ENCODE measurements around the gene LORICRIN.
A peak's percentile ranks its signal among the peaks of the same experiment; 100 is the strongest.

Gene LORICRIN, protein sequence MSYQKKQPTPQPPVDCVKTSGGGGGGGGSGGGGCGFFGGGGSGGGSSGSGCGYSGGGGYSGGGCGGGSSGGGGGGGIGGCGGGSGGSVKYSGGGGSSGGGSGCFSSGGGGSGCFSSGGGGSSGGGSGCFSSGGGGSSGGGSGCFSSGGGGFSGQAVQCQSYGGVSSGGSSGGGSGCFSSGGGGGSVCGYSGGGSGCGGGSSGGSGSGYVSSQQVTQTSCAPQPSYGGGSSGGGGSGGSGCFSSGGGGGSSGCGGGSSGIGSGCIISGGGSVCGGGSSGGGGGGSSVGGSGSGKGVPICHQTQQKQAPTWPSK

GRCh38 chr1:153259387-153259786, at the start of gene LORICRIN:
LORICRIN (plus strand) TSS chr1:153259687; CDS start chr1:153260950, 1,263 bp downstream.
- DNase-seq = no peak

GRCh38 chr1:153210206-153210605, 49.3 kb upstream of the LORICRIN start:
- DNase-seq = no peak

GRCh38 chr1:153212201-153212600, 47.3 kb upstream of the LORICRIN start:
- DNase-seq = no peak

DNA sequence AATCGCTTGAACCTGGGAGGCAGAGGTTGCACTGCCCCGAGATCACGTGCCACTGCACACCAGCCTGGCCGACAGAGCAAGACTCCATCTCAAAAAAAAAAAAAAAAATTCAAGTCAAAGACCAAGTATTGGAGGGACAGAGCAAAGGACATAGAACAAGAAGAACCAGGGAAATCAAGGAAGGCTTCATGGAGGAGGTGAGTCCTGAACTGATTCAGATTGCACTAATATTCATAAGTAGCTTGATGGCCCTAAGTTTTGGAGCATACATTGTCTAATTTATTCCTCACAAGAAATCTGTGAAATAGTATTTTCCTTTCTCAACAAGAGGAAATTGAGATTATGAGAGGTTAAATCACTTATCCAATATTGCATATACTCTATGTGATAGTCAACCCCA, 46.0 kb upstream of the LORICRIN start:
- no peak for DNase-seq

GRCh38 chr1:153217212-153217611, 42.3 kb upstream of the LORICRIN start, which contains the start of gene PRR9:
PRR9 (plus strand) TSS chr1:153217584; CDS start chr1:153218145, 561 bp downstream.
- no peak for DNase-seq

DNA sequence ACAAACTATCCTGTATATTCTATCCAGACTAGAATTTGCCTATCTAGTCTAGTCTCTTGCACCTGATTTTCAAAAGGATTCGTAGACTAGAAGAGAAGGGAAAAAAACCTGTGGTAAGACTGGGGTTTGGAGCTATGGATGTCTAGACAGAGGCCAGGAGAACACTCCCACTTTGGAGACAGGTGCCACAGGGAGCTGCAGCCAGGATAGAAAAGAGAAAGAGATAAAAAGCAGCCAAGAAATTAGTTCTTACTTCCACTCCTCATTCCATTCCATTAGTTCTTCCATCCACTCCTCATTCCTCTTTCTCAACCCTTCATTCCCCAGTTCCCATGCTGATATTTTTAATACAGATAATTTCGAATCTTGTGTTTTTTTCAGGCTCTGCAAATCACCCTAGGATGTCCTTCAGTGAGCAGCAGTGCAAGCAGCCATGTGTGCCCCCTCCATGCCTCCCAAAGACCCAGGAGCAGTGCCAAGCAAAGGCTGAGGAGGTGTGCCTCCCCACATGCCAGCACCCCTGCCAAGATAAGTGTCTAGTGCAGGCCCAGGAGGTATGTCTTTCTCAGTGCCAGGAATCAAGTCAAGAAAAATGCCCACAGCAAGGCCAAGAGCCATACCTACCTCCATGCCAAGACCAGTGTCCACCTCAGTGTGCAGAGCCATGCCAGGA, 41.6 kb upstream of the LORICRIN start:
- no peak for DNase-seq

DNA sequence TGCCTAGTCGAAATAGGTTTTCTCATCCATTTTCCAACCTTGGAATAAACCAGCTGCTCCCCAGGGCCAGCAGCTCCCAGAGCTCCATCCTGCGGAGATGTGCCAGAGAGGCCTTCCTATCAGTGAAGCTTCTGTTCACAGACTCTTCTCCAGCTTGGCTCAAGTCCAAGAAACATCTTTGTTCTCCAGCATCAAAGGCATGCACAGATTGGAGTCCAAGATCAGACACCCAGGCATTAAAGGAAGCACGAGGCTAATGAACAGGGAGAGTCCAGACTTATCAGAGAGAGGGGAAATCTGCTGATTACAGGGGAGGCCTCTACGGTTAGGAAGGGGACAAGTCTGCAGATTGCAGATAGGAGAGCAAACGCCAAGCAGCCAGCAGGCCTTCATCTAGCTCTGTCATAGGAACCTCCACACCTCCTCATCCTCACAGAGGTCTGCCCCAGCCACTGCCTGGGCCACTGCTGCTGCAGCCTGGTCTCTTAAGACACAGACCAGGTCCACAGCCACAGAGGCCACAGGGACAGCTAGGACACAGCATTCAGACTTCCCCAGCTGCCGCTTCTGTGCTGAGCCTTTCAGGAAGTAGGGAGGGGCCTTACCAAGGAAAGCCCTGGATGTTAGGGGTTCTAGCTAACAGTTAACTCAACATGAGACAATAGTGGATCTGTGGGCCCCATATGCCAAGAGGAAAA, 38.7 kb upstream of the LORICRIN start:
- peak; percentile 70 for DNase-seq

DNA sequence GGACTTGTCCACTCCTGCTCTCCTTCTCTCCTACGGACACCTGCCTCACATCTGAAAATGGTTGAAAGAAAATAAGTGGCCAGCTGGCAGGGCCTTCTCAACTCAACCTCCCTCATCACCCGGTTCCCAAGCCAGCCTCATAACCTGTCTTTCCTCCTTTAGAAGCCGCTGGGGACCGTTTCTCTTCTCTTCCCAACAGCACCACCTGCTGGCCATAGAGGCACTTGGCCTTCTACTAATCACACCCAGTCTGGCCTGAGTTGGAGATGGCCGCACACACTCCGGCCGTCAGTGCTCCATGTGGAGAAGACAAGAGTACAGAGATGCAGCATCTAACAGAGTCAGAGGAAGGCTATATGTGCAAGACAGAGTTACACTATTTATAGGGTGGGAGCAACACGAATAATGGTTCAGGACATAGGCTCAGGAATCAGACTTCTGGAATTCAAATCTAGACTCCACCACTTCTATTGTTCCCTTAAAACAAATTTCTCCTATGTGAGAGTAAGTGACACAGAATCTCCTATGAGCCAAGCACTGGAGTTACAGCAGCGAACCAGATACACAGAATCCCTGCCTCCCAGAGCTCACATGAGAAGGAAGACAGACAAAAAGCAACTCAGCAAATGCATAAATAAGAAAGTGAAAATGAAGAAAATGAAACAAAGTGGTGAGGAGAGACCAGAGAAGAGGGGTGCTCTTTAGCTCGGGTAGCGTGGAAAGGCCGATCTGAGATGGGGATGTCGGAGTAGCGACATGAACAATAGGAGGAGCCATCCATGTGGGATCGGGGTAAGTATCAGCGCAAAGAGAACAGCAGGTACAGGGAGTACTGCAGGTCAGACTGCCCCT, 36.2 kb upstream of the LORICRIN start:
- DNase-seq = peak; percentile 89

- no peak for DNase-seq
Observed at GRCh38 chr1:153227810-153228209, 31.7 kb upstream of the LORICRIN start.

DNA sequence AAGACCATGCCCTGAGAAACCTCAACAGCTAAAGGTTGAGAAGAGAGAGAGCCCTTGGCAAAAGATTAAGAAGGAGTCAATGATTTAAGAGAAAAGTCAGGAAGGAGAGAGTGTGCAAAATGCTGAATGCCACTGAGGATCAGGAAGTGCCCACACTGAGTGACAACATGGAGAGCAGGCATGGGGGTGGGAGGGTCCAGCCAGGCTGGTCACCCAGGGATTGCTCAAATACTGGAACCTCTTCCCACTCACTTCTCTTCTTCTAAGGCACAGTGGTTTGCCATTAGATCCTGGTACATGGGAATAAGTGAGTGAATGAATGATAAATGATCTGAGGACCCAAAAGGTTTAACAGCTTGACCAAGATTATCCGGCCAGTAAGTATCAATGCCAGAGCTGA, 31.0 kb upstream of the LORICRIN start:
- DNase-seq = no peak

- DNase-seq = peak; percentile 82
Observed at GRCh38 chr1:153229076-153229829, 30.2 kb upstream of the LORICRIN start.

DNA sequence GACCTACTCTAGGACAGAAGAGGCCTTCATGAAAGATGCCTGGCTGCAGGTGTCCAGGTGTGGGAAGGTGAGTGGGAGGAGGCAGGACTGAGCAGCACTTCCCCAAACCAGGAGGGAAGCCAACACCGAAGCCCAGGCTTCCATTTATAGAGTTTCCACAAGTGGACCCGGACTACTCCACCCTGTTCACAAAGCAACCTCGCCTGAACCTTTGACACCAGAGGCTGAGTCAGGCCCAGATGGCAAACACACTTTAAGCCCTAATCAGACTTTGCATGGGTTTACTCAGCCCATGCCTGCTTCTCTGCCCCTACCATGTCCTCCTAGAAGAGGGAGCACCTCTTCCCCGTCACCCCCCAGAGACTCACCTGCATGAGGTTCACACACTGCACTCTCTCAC, 28.1 kb upstream of the LORICRIN start:
- no peak for DNase-seq

DNA sequence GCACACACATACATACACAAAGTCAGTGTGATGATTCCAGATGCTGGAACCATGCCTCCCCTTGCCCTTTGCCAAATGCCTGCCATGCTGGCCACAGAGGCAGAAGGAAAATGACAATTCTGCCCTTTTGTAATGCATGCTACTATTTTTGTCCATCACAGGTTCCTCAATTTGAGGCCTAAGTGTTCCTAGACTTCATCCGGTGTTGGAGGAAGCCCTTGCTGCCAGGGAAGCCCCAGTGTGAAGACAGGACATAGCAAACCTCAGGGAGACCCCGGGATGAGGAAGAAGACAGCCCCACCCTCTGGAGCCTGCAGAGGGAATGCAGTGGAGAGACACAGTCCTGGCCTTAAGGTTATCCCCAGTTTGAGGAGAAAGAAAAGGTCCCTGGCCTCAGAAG, 27.7 kb upstream of the LORICRIN start:
- no peak for DNase-seq

DNA sequence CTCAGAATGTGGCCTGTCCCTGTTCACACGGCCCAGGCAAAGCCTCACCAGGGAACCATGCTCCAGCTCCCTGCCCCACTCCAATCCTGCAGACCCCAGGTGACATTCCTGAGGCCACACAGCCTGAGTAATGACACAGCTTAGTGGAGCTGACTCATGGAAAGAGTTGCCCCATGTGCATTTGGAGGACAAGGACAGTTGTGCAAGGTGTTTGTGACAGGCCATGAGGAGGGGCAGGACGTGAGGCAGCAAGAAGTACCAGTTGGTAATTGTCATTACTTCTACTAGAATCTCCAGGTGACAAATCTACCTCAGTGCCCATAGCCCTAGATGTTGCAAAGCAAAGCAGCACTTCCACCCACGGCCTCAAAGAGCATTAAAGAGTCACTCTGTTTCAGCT, 26.9 kb upstream of the LORICRIN start:
- DNase-seq = no peak

GRCh38 chr1:153233448-153233847, 26.0 kb upstream of the LORICRIN start:
- no peak for DNase-seq

DNA sequence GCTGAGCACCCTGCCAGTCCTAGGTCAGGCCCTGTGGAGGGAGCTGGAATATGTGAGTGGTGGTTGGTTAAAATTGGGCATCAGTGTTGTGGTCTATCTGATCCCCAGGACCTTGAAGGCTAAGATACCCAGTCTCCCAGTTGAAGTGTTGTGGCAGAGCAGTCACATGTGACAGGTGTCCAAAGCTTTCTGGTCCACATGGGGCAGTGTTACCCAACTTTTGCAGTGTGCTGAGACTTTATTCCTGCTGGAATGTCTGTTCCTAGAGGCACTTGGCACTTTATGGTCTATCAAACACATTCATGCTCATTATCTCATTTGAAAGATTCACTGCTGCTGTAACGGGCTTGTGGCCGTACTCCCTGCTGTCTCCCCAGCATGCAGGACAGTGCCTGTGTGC, 21.0 kb upstream of the LORICRIN start:
- peak; percentile 60 for DNase-seq

- DNase-seq = no peak
Observed at GRCh38 chr1:153242160-153242559, 17.3 kb upstream of the LORICRIN start.

DNA sequence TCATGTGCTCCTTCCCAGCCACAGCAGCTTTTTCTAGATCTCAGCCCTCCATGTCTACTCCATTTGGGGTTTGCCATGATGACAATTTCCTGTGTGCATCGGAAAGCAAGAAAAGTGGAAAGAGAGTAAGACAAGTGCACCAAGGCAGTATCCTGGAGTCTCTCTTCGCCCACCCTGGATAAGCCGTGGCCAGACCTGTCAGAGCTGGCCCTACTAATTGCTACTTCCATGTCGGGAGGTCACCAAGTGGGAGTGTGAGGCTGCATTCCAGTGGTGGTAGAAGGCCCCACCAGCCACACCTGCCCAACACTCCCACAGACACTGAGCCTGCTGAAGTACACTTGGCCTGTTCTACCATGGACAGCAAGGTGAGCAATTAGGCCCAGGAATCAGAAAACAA, 14.0 kb upstream of the LORICRIN start:
- no peak for DNase-seq

DNA sequence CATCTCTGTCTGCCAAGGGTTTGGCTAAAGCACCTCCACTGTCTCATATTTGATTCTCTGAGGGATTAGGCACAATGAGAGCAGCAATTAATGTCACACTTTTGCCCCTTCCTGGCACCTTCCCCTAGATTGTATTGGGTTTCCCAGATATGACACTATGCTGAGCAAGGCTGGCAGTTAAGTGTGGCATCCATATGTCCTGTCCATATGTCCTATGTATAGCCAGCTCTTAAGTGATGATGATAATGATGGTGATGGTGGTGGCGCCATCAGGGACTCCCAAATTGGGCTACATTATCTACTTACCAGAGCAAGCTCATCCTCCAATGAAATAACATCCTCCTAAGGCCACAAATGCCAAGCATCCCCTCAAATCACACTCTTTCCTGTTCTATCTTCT, 13.5 kb upstream of the LORICRIN start:
- no peak for DNase-seq

- no peak for DNase-seq
Observed at GRCh38 chr1:153246825-153247224, 12.7 kb upstream of the LORICRIN start.

DNA sequence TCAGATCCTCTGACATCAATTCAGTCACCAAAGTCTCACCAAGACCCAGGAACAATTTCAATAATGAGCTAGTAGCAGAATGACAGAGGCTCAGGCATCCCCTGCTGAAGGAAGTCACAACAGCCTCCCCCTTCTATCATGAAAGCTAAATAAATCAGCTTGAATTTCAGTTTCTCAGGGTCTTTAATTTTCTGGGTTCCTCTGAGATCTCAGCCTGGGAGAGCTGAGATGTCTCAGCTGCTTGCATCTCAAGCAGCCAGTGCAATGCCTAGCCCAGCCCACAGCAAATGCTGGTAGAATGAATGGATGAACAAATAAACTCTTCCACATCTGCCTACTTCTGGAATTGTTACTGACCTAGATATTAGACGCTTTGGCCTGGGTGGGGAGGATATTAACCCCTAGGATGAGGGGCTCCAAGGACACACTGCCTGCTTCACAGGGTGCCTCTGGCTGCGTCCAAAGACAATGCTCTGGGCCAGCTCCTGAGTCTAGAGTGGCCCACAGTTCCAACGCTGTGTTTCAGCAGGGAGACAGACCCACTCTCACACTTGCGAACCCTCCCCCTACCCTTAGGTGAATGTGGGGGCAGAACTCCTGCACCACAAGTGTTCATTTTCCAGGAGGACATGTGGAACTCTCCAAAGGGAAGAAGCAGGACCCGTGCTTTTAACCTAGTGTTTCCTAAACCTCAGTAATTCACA, 11.2 kb upstream of the LORICRIN start:
- DNase-seq = no peak

DNA sequence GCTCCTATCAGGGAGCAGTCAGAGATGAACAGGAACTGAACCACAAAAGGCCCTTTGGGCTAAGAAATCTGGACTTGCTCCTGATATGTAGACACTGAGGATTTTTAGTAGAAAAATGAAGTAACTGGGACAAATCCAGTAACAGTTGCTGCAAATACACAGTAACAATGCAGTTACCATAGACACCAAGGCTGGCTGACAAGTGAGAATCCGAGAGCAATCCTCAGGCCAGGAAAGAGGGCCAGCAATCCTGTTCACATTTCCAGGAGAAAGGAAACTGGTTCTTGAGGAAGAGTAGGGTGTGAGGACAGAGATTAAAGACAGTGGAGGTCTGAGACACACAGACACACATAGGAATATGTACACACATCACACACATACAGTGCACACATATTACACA, 9.3 kb upstream of the LORICRIN start:
- no peak for DNase-seq

Measured in NCI-H82 (cell line).